SU-DHL-6 (cell line): Measurements from ENCODE around the gene TASL.

Experiments
- H2AFZ ChIP-seq: fragments of 200-600 bp; sonication (generic); 2 replicates; pipeline ENCODE4 v1.6.1; 2014; ENCODE audit warnings: low read depth, mild to moderate bottlenecking, moderate library complexity, mixed read lengths, antibody characterized with exemption, low read length; ENCODE audit not compliant: severe bottlenecking
- H3F3A ChIP-seq: fragments of 200-600 bp; shearing (Covaris generic); 2 replicates; pipeline ENCODE4 v1.6.0; 2016; ENCODE audit warnings: antibody characterized with exemption, mild to moderate bottlenecking; ENCODE audit not compliant: insufficient read depth
- H3K27ac ChIP-seq: fragments of 200-600 bp; sonication (generic); 2 replicates; pipeline ENCODE4 v1.5.1; 2016; ENCODE audit warnings: low read depth, mild to moderate bottlenecking, low read length, moderate library complexity, mixed read lengths
- H3K27me3 ChIP-seq: fragments of 200-600 bp; sonication (generic), shearing (Covaris generic); 2 replicates; pipeline ENCODE4 v1.6.0; 2014; ENCODE audit warnings: mild to moderate bottlenecking, low read length
- H3K36me3 ChIP-seq: fragments of 200-600 bp; sonication (generic); 2 replicates; pipeline ENCODE4 v1.6.1; 2014; ENCODE audit warnings: mild to moderate bottlenecking, low read length, mixed read lengths
- H3K4me2 ChIP-seq: fragments of 300-600, 200-600 bp; shearing (Covaris generic), sonication (generic); 2 replicates; pipeline ENCODE4 v1.6.0; 2014; ENCODE audit warnings: low read length, low read depth, mild to moderate bottlenecking; ENCODE audit not compliant: poor library complexity, severe bottlenecking
- H3K4me3 ChIP-seq: fragments of 200-600 bp; sonication (generic); 2 replicates; pipeline ENCODE4 v1.5.1; 2014; ENCODE audit warnings: antibody characterized with exemption, low read length, mild to moderate bottlenecking, mixed read lengths; ENCODE audit not compliant: insufficient read depth, poor library complexity, severe bottlenecking
- H3K79me2 ChIP-seq: fragments of 200-600 bp; sonication (generic); 2 replicates; pipeline ENCODE4 v1.6.1; 2014; ENCODE audit warnings: mild to moderate bottlenecking, low read length, moderate library complexity; ENCODE audit not compliant: insufficient read depth
- H3K9ac ChIP-seq: fragments of 200-600 bp; sonication (generic); 2 replicates; pipeline ENCODE4 v1.7.0; 2014; ENCODE audit warnings: mild to moderate bottlenecking, low read length
- H3K9me2 ChIP-seq: fragments of 200-600 bp; sonication (generic); replicated peaks from 2 replicates; pipeline ENCODE4 v1.6.1; 2014; ENCODE audit warnings: low read length; ENCODE audit not compliant: insufficient read depth
- H3K9me3 ChIP-seq: fragments of 200-600 bp; sonication (generic); 2 replicates; pipeline ENCODE4 v1.6.1; 2014; ENCODE audit warnings: low read length, mixed read lengths; ENCODE audit not compliant: insufficient read depth
- H4K20me1 ChIP-seq: fragments of 200-600 bp; sonication (generic); 2 replicates; pipeline ENCODE4 v1.6.1; 2014; ENCODE audit warnings: low read depth, mild to moderate bottlenecking, antibody characterized with exemption, low read length, moderate library complexity, mixed read lengths
- CTCF ChIP-seq: fragments of 200-600 bp; sonication (generic); IDR thresholded peaks from one replicate; pipeline ENCODE4 v1.5.1; 2017; ENCODE audit warnings: antibody characterized with exemption, mild to moderate bottlenecking, low read length, moderate library complexity; ENCODE audit not compliant: insufficient read depth, poor library complexity, severe bottlenecking
- EZH2phosphoT487 ChIP-seq: fragments of 200-600 bp; sonication (generic), shearing (Covaris generic); conservative IDR thresholded peaks from 2 replicates; pipeline ENCODE4 v1.6.1; 2018; ENCODE audit warnings: mild to moderate bottlenecking, antibody characterized with exemption, low read length, moderate library complexity, mixed read lengths

The TASL gene

GRCh38 chrX:30582664-30583063, 5.1 kb upstream of the TASL start:
- Histone ChIP-seq H3K9ac (no peak overlapping the region), H3K79me2 (no peaks in the 10 kb centered on the region), H3K27me3 (no peaks in the 10 kb centered on the region), H3K9me3 (no peaks in the 10 kb centered on the region), H2AFZ (no peak overlapping the region), H3K4me2 (no peak overlapping the region), H3K4me3 (no peak overlapping the region), H3K36me3 (no peaks in the 10 kb centered on the region), H4K20me1 (no peaks in the 10 kb centered on the region), H3F3A (no peaks in the 10 kb centered on the region), H3K27ac (no peak overlapping the region), H3K9me2 (no peaks in the 10 kb centered on the region)
- TF ChIP-seq CTCF (no peak), EZH2phosphoT487 (no peak)

GRCh38 chrX:30580641-30581040, 3.1 kb upstream of the TASL start:
- H3K27me3 ChIP-seq, result no peaks in the 10 kb centered on the region
- no peak overlapping the region for H3K4me3 ChIP-seq
- H3K27ac ChIP-seq, result no peak overlapping the region
- no peaks in the 10 kb centered on the region for H3K9me3 ChIP-seq
- no peak overlapping the region for H2AFZ ChIP-seq
- no peaks in the 10 kb centered on the region; the same call in 1 of the 2 replicates for H3K79me2 ChIP-seq
- H4K20me1 ChIP-seq, result no peaks in the 10 kb centered on the region
- H3K4me2 ChIP-seq, result no peak overlapping the region
- no peaks in the 10 kb centered on the region for H3K9me2 ChIP-seq
- no peaks in the 10 kb centered on the region for H3K36me3 ChIP-seq
- H3K9ac ChIP-seq, result no peak overlapping the region
- no peaks in the 10 kb centered on the region for H3F3A ChIP-seq
- no peak for TF ChIP-seq CTCF
- no peak for TF ChIP-seq EZH2phosphoT487

- Histone ChIP-seq H3K9me3 (no peaks in the 10 kb centered on the region), H3K27me3 (no peaks in the 10 kb centered on the region), H3F3A (no peaks in the 10 kb centered on the region; the same call in 1 of the 2 replicates), H3K36me3 (no peaks in the 10 kb centered on the region), H3K79me2 (no peaks in the 10 kb centered on the region; the same call in 1 of the 2 replicates), H3K4me2 (peak overlapping the region; percentile 65), H3K9me2 (no peaks in the 10 kb centered on the region), H2AFZ (no peak overlapping the region), H3K27ac (peak overlapping the region; percentile 92), H3K4me3 (peak overlapping the region; percentile 72), H3K9ac (peak overlapping the region; percentile 55), H4K20me1 (no peaks in the 10 kb centered on the region)
- TF ChIP-seq CTCF, result no peak
- TF ChIP-seq EZH2phosphoT487, result no peak
Measured at GRCh38 chrX:30576881-30577280, 685 bp downstream of the TASL start.
